PFSK-1 (cell line): ENCODE data around the gene LILRB3.

Experiments
- POLR2AphosphoS5 ChIP-seq: IDR thresholded peaks from 2 replicates; pipeline ENCODE4 v1.6.1; 2012; ENCODE audit warnings: low read depth, mild to moderate bottlenecking, control low read depth, low read length, moderate library complexity
- REST ChIP-seq, 2 experiments: IDR thresholded peaks; 2 replicates each; pipeline versions ENCODE4 v1.6.1 to v1.8.0; 2011 to 2012; ENCODE audit warnings: low read depth in 2 of 2, low read length in 2 of 2, control low read depth in 1 of 2, inconsistent platforms in 1 of 2, mild to moderate bottlenecking in 1 of 2, moderate library complexity in 1 of 2; ENCODE audit not compliant: insufficient read depth in 1 of 2
- SIN3A ChIP-seq: IDR thresholded peaks from 2 replicates; pipeline ENCODE4 v1.6.1; 2012; ENCODE audit warnings: mild to moderate bottlenecking, low read length, moderate library complexity, borderline replicate concordance; ENCODE audit not compliant: insufficient read depth

- TF ChIP-seq SIN3A (peak; percentile 68; the same call in 1 of the 2 replicates), POLR2AphosphoS5 (peak; percentile 31; the same call in 1 of the 2 replicates), REST (IDR thresholded peaks at IDR 0.05; ENCODE audit: insufficient read depth in 1 of 2, low read depth in 2 of 2, low read length in 2 of 2) (no peak)
These were observed 25.3 kb upstream of the LILRB3 start for GRCh38 chr19:54248016-54248601.
